GM12892 (cell line): ENCODE data around the gene INPP4B.

Source experiments
- DNase-seq: peaks from one replicate; pipeline ENCODE4 v3.0.0; 2011; ENCODE audit not compliant: insufficient read length
- FAIRE-seq: peaks from 2 replicates; lab custom pipeline; 2011; peaks lifted over from hg19 to GRCh38; lab: Jason Lieb, UNC
- POLR2A ChIP-seq: IDR thresholded peaks from 2 replicates; pipeline ENCODE4 v1.6.1; 2011; ENCODE audit warnings: low read depth, low read length, control low read depth
- POLR2AphosphoS5 ChIP-seq: IDR thresholded peaks from 2 replicates; pipeline ENCODE4 v1.6.1; 2011; ENCODE audit warnings: low read depth, low read length, control low read depth
- TAF1 ChIP-seq: IDR thresholded peaks from 2 replicates; pipeline ENCODE4 v1.6.1; 2011; ENCODE audit warnings: low read depth, mild to moderate bottlenecking, control low read depth, low read length, borderline replicate concordance

The INPP4B gene

GRCh38 chr4:142434519-142435224 lies 411.4 kb downstream of the INPP4B start:
- no peak for TF ChIP-seq POLR2AphosphoS5
- no peak for TF ChIP-seq TAF1
- TF ChIP-seq POLR2A = no peak
- no peak for FAIRE-seq
- no peak for DNase-seq

DNA sequence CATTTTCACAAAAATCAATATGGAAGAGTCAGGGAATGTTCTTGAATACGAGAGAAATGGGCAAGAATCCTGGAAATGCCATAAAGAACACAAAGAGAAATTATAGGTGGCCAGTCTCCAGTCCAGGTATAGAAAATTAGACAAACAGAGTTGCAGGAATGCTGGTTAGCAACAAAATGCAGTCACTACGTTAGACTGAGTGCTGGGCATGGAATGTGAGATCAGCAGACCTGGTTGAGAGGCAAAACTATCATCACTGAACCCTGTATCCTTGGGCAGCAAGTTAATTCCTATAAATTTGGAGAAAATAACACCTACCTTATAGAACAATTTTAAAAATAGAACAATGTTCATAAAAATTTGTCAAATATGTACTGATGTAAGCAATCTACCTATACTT lies 417.4 kb downstream of the INPP4B start:
- FAIRE-seq (no peak), DNase-seq (no peak)
- TF ChIP-seq POLR2AphosphoS5 (no peak), TAF1 (no peak), POLR2A (no peak)

DNA sequence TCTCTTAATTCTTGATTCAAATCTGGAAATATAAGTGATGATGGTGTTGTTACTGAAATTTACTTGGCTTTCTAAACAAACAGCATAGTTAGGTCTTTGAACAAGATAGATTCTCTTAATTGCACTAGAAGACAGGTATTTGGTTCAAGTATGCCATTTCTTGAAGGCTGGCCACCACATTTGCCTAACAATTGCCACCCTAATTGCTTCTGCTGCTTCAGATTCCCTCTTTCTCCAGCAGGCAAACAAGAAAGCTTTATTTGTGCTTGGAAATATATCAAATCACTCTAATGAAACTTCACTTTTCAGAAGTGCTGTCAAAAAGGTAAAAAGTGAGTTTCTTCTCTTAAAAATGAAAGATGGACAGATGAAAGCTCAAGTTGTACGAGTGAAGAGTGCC lies 418.6 kb downstream of the INPP4B start:
- TF ChIP-seq TAF1 (no peak), POLR2A (no peak), POLR2AphosphoS5 (no peak)
- no peak for DNase-seq
- no peak for FAIRE-seq

- FAIRE-seq (no peak), DNase-seq (no peak)
- TF ChIP-seq POLR2A = no peak
- TF ChIP-seq TAF1 = no peak
- no peak for TF ChIP-seq POLR2AphosphoS5
These were observed 422.2 kb downstream of the INPP4B start for GRCh38 chr4:142423861-142424260.

DNA sequence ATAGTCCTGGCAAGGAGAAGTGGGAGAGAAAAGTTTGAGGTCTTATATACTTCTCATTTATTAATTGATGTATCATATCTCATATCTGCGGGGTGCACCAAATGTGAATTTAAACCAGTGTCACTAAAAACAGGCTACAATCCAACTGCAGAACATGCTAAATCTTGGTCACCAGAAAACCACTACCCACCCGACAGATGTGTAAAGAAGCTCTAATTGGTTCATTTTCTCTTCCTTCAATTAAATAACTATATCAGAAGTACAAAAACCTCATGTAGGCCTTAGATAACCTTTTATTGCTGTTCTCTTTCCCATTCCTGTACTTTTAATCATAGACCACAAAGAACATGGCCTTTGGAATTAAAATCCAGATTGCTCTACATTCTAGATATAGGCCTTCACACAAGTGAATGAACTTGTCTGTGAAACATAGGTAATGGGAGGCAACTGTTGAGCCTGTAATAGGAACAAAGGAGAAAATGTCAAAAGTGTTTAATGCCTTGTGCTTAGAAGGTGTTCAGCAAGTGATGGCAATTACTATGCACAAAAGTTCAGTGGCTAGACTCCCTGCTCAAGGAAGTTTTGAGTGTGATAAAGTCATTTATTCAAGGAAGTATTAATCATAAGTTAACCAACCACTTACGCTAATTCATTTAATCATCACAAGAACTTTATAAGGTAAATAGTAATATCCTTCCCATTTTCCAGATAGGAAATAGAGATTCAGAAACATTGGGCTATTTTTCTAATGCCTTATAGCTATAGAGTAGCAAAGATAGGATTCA lies 425.6 kb downstream of the INPP4B start:
- DNase-seq = no peak
- TF ChIP-seq POLR2AphosphoS5 (no peak), POLR2A (no peak), TAF1 (no peak)
- FAIRE-seq = no peak

DNA sequence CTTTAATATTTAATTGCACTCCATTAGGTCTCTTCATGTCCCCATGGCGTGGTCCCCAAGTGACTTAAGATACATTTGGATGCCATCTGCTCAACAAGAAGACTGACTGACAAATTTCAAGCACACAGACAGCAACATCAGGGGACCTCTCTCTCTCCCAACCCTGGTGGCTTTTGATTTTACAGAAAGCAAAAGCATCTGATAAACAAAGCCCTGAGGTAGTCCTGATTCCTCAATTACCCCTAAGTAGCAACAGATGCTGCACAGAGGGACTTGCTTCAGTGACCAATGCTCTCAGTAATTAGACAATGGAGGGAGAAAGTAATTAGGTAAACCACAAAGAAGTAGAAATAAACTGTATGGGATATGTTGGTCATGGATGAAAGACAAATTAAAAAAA lies 426.4 kb downstream of the INPP4B start:
- TF ChIP-seq POLR2AphosphoS5 (no peak), TAF1 (no peak), POLR2A (no peak)
- FAIRE-seq (no peak), DNase-seq (no peak)

DNA sequence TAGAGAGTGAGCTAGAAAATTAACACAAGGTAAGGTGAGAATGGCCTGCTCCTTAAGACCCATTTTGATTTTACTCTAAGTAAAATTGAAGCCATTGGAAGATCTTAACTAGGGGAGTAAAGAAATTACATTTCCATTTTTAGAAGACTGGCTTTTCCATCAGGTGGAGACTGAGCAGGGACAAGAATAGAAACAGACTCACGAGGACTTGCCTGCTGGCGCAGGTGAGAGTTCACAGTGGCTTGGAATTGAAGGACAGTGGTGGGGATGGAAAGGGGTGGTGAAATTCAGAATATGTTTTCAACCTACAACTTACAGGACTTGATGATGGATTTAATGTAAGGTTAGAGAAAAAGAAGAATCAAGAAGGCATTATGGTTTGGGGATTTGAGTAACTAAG lies 427.4 kb downstream of the INPP4B start:
- TF ChIP-seq TAF1 = no peak
- no peak for TF ChIP-seq POLR2AphosphoS5
- no peak for TF ChIP-seq POLR2A
- no peak for FAIRE-seq
- no peak for DNase-seq

- no peak for DNase-seq
- FAIRE-seq = peak; percentile 36
- no peak for TF ChIP-seq POLR2A
- TF ChIP-seq TAF1 = no peak
- TF ChIP-seq POLR2AphosphoS5 = no peak
These were observed 429.3 kb downstream of the INPP4B start for GRCh38 chr4:142416711-142417275.

- DNase-seq = no peak
- FAIRE-seq = no peak
- TF ChIP-seq TAF1 = no peak
- TF ChIP-seq POLR2A = no peak
- no peak for TF ChIP-seq POLR2AphosphoS5
These were observed 430.0 kb downstream of the INPP4B start for GRCh38 chr4:142416121-142416520.

DNA sequence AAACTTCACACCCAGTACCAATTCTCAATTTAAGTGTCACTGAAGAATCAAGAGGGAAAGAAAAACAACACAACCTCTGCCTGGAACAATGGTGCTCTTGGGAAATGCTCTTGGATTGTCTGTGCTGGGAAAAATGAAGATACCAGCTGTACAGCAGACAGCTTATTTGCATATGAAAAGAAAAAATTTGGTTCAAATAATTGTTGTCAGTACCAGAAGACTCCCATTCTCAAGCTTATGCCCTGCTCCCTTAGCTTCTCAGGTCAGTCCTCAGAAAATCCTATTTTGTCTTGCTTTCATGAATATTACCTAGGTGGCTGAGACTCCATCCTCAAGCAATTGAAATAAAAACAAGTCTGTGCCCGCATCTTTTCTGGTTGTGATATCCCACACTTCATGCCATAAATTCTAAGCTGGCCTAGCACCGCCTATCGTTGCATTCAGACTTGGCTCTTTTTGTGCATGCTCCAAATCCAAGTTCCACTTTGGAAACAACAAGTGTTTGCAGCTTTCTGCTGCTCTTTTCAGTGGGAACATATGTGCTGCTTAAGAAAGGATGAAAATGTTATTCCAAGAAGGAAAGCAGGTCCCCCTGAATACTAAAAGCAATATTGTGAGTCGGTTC lies 431.6 kb downstream of the INPP4B start:
- TF ChIP-seq POLR2AphosphoS5 (no peak), POLR2A (no peak), TAF1 (no peak)
- FAIRE-seq (no peak), DNase-seq (no peak)

- DNase-seq (no peak), FAIRE-seq (no peak)
- no peak for TF ChIP-seq TAF1
- no peak for TF ChIP-seq POLR2A
- no peak for TF ChIP-seq POLR2AphosphoS5
These were observed 432.6 kb downstream of the INPP4B start for GRCh38 chr4:142413485-142413884.

GRCh38 chr4:142411993-142412392 lies 434.1 kb downstream of the INPP4B start:
- TF ChIP-seq TAF1 (no peak), POLR2AphosphoS5 (no peak), POLR2A (no peak)
- no peak for DNase-seq
- FAIRE-seq = no peak
